GM12874 (cell line): Measurements from ENCODE around the gene HINFP.

Experiments
- CTCF ChIP-seq: IDR thresholded peaks from 2 replicates; pipeline ENCODE4 v1.5.1; 2011; ENCODE audit warnings: low read depth, mild to moderate bottlenecking, control low read depth, low read length, moderate library complexity; ENCODE audit not compliant: insufficient read depth

The HINFP gene

GRCh38 chr11:119101759-119102423, 19.5 kb upstream of the HINFP start, which contains the start of gene DPAGT1:
Gene DPAGT1, minus strand, starts transcription at chr11:119101853. Its CDS starts 198 bp downstream, at chr11:119101655.
- TF ChIP-seq CTCF = no peak

- no peak for TF ChIP-seq CTCF
These were observed 17.6 kb upstream of the HINFP start for GRCh38 chr11:119103793-119104192.

- no peak for TF ChIP-seq CTCF
These were observed 14.5 kb upstream of the HINFP start, which contains the start of gene C2CD2L for GRCh38 chr11:119106564-119107537. Gene C2CD2L, plus strand, starts transcription at chr11:119107344. Its CDS starts 398 bp downstream, at chr11:119107742.

- TF ChIP-seq CTCF = no peak
These were observed 13.7 kb upstream of the HINFP start for GRCh38 chr11:119107538-119108145.

GRCh38 chr11:119108146-119108856, 13.1 kb upstream of the HINFP start:
- TF ChIP-seq CTCF = no peak

GRCh38 chr11:119108857-119109221, 12.5 kb upstream of the HINFP start:
- TF ChIP-seq CTCF = no peak
